DOHH2 (cell line): ENCODE results near the gene MYADML2.

ENCODE experiments used
- CTCF ChIP-seq: fragments of 200-600 bp; sonication (generic); IDR thresholded peaks from one replicate; pipeline ENCODE4 v1.5.1; 2014; ENCODE audit warnings: antibody characterized with exemption, mild to moderate bottlenecking, low read depth, low read length; ENCODE audit not compliant: poor library complexity, severe bottlenecking
- EZH2phosphoT487 ChIP-seq: fragments of 200-600 bp; sonication (generic); IDR thresholded peaks from 2 replicates; pipeline ENCODE4 v1.6.1; 2017; ENCODE audit warnings: borderline replicate concordance, mild to moderate bottlenecking, antibody characterized with exemption, low read length, moderate library complexity, mixed read lengths

GRCh38 chr17:81955058-81955681 is 8.1 kb upstream of the MYADML2 start:
- TF ChIP-seq CTCF: no peak
- no peak for TF ChIP-seq EZH2phosphoT487
